HEK293 (cell line): ENCODE results near the gene PROSER2.

Experiments
- CTCF ChIP-seq: fragments of 450-650 bp; formaldehyde crosslinking; IDR thresholded peaks from 2 replicates; pipeline ENCODE4 v1.5.1; 2016; ENCODE audit warnings: missing biosample characterization, missing genetic modification characterization
- RBAK ChIP-seq: fragments of 450-650 bp; formaldehyde crosslinking; IDR thresholded peaks from 2 replicates; pipeline ENCODE4 v1.5.1; 2016; ENCODE audit warnings: missing biosample characterization, missing genetic modification characterization
- YY1 ChIP-seq: fragments of 450-650 bp; formaldehyde crosslinking; IDR thresholded peaks from 2 replicates; pipeline ENCODE4 v1.5.1; 2018; ENCODE audit warnings: missing biosample characterization, missing genetic modification characterization
- ZNF530 ChIP-seq: fragments of 450-650 bp; formaldehyde crosslinking; IDR thresholded peaks from 2 replicates; pipeline ENCODE4 v1.5.1; 2016; ENCODE audit warnings: low read depth, missing biosample characterization, missing genetic modification characterization
- ZNF76 ChIP-seq: fragments of 450-650 bp; formaldehyde crosslinking; IDR thresholded peaks from 2 replicates; pipeline ENCODE4; 2016; ENCODE audit warnings: low read depth, missing biosample characterization, missing genetic modification characterization, borderline replicate concordance
- TF ChIP-seq, protein P1 (sequence below): fragments of 450-650 bp; formaldehyde crosslinking; IDR thresholded peaks from 2 replicates; pipeline ENCODE4 v1.5.1; 2016; ENCODE audit warnings: missing biosample characterization, missing genetic modification characterization

DNA sequence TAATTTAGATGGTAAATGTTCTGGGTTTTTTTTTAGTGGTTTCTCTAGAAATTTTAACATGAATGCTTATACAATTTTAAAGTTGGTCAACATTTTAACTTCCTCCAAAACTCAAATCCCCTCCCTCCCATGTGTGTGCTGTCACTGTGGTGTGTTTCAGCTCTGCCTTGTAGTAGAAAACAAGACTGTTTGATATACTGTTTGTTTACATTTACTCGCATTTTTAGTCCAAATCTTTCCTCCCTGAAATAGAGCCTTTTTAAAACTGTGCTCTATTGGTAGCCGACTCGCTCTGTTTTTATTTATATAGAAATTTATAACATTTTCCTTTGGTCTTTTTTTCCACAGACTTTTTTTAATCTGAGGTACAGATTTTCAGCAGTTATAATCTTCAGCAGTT, 19.3 kb downstream of the PROSER2 start:
- no peak for TF ChIP-seq RBAK (tag by site-specific recombination)
- TF ChIP-seq CTCF (tag by site-specific recombination), result no peak
- no peak for TF ChIP-seq YY1
- no peak for TF ChIP-seq ZNF76
- no peak for TF ChIP-seq ZNF530 (tag by site-specific recombination)
- TF ChIP-seq, protein P1, sequence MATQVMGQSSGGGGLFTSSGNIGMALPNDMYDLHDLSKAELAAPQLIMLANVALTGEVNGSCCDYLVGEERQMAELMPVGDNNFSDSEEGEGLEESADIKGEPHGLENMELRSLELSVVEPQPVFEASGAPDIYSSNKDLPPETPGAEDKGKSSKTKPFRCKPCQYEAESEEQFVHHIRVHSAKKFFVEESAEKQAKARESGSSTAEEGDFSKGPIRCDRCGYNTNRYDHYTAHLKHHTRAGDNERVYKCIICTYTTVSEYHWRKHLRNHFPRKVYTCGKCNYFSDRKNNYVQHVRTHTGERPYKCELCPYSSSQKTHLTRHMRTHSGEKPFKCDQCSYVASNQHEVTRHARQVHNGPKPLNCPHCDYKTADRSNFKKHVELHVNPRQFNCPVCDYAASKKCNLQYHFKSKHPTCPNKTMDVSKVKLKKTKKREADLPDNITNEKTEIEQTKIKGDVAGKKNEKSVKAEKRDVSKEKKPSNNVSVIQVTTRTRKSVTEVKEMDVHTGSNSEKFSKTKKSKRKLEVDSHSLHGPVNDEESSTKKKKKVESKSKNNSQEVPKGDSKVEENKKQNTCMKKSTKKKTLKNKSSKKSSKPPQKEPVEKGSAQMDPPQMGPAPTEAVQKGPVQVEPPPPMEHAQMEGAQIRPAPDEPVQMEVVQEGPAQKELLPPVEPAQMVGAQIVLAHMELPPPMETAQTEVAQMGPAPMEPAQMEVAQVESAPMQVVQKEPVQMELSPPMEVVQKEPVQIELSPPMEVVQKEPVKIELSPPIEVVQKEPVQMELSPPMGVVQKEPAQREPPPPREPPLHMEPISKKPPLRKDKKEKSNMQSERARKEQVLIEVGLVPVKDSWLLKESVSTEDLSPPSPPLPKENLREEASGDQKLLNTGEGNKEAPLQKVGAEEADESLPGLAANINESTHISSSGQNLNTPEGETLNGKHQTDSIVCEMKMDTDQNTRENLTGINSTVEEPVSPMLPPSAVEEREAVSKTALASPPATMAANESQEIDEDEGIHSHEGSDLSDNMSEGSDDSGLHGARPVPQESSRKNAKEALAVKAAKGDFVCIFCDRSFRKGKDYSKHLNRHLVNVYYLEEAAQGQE, result no peak
